Measurements from ENCODE around the gene NUDT4B. TPM values are rescaled to one million over a fixed set of nuclear protein-coding genes. Genes with fewer than 3 reads are reported as not detected.
"Not testable (repeated sequence)": the region's sequence is repeated elsewhere in the genome, so short reads cannot be mapped to it uniquely, and the experiment has no call there.

The NUDT4B gene
- polyA plus RNA-seq (2013, experiment 1 of 2) = 8.4 TPM
- 8.9 TPM for polyA plus RNA-seq (2013, experiment 2 of 2)

DNA sequence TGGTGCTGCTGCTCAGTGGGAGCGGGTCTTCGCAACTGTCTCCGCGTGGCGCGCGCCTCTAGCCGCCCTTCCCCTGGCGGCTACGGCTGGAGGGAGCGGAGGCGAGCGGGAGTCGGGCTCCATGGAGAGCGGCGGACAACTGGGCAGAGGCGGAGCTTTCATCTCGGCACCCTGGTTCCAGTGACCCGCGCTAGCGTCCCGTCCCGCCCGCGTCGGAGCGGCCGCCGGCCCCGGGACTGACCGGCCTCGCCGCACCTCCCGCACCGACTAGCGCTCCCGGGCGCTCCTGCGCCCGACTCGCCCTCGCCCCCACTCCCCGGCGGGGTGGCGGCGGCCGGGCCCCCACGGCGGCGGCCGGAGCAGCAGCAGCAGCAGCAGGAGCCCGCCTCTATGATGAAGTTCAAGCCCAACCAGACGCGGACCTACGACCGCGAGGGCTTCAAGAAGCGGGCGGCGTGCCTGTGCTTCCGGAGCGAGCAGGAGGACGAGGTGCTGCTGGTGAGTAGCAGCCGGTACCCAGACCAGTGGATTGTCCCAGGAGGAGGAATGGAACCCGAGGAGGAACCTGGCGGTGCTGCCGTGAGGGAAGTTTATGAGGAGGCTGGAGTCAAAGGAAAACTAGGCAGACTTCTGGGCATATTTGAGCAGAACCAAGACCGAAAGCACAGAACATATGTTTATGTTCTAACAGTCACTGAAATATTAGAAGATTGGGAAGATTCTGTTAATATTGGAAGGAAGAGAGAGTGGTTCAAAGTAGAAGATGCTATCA, at the start of gene NUDT4B:
TSS of gene NUDT4B (plus strand) at position 212 of the 772 bp plus-strand sequence. CDS start at position 391, 179 bp downstream.
- H3K4ac ChIP-seq (ENCODE audit: low read depth, low read length); H2AK5ac ChIP-seq (ENCODE audit: low read length); DNase-seq; H3K23ac ChIP-seq (ENCODE audit: low read length); H3K79me2 ChIP-seq (ENCODE audit: control insufficient read depth, insufficient read depth, low read length); H3K9ac ChIP-seq (ENCODE audit: low read length); H3K27ac ChIP-seq (ENCODE audit: low read depth, low read length); H2BK15ac ChIP-seq (replicated peaks; ENCODE audit: low read depth); H3K18ac ChIP-seq (ENCODE audit: low read length); H4K5ac ChIP-seq (ENCODE audit: low read length); H3K79me1 ChIP-seq (ENCODE audit: low read length); H3K27me3 ChIP-seq (ENCODE audit: insufficient read depth, low read length, poor library complexity); H3K4me3 ChIP-seq (ENCODE audit: low read length); H3K4me1 ChIP-seq (ENCODE audit: control insufficient read depth, low read depth, low read length); H3K56ac ChIP-seq (ENCODE audit: low read length); H4K8ac ChIP-seq (ENCODE audit: low read depth, low read length); H2BK120ac ChIP-seq (ENCODE audit: low read depth, low read length); H3K4me2 ChIP-seq (ENCODE audit: low read length); H2BK5ac ChIP-seq (ENCODE audit: low read length); H3K36me3 ChIP-seq (ENCODE audit: control insufficient read depth, insufficient read depth, low read length): not testable (repeated sequence)
- no CpG with 5 or more reads among the region's 68 CpGs for WGBS (ENCODE audit: extremely low coverage, insufficient coverage, low lambda C conversion rate)

DNA sequence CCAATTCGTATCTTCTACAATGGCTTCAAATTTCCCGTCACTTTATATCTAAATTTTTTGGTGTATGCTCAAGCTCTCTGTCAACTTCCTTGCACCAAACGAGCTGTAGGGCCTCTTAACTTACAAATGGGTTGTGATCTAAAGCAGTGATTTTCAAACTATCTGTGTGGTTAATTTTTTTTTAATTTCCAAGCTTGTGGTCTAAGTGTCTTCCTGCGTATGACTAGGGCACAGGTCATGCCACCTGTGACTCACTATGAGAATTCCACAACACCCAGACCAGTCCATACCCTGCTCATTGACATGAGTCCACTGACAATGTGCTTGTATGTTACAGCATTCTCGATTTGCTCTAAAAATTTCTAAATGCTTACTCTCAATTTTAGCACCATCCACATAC, 49.2 kb upstream of the NUDT4B start:
- H3K9ac ChIP-seq (ENCODE audit: low read length); H3K4me2 ChIP-seq (ENCODE audit: low read length); H3K4me3 ChIP-seq (ENCODE audit: low read length); H2BK15ac ChIP-seq (replicated peaks; ENCODE audit: low read depth); H4K5ac ChIP-seq (ENCODE audit: low read length); H3K27ac ChIP-seq (ENCODE audit: low read depth, low read length); H3K36me3 ChIP-seq (ENCODE audit: control insufficient read depth, insufficient read depth, low read length); H3K18ac ChIP-seq (ENCODE audit: low read length); H2AK5ac ChIP-seq (ENCODE audit: low read length); H3K27me3 ChIP-seq (ENCODE audit: insufficient read depth, low read length, poor library complexity); H2BK5ac ChIP-seq (ENCODE audit: low read length); H3K4me1 ChIP-seq (ENCODE audit: control insufficient read depth, low read depth, low read length); H3K79me2 ChIP-seq (ENCODE audit: control insufficient read depth, insufficient read depth, low read length); H3K23ac ChIP-seq (ENCODE audit: low read length); H3K79me1 ChIP-seq (ENCODE audit: low read length); H3K56ac ChIP-seq (ENCODE audit: low read length); DNase-seq; H3K4ac ChIP-seq (ENCODE audit: low read depth, low read length); H4K8ac ChIP-seq (ENCODE audit: low read depth, low read length); H2BK120ac ChIP-seq (ENCODE audit: low read depth, low read length): not testable (repeated sequence)
- no CpG with 5 or more reads among the region's 5 CpGs for WGBS (ENCODE audit: extremely low coverage, insufficient coverage, low lambda C conversion rate)

DNA sequence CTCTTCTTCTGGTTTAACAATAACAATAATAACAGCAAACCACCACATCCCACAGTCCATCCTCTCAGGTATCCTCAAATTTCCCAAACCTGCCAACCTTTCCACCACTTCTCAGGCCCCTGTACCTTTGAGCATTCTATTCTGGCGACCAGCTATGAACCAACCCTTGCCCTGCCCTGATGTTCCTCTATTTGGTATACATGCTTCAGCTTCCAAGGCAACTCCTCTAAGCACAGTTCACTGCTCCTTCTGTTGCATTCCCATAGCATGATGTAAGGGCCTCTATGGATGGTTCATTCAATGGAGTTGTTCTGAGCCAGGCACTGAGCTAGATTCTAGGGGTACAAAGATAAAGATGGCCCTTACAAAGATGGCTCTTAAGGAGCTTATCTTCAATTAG, 46.3 kb upstream of the NUDT4B start:
- not testable (repeated sequence) for H3K23ac ChIP-seq (ENCODE audit: low read length); H3K27ac ChIP-seq (ENCODE audit: low read depth, low read length); H3K79me1 ChIP-seq (ENCODE audit: low read length); H2BK120ac ChIP-seq (ENCODE audit: low read depth, low read length); H2BK5ac ChIP-seq (ENCODE audit: low read length); H3K4me1 ChIP-seq (ENCODE audit: control insufficient read depth, low read depth, low read length); H3K36me3 ChIP-seq (ENCODE audit: control insufficient read depth, insufficient read depth, low read length); H3K4me3 ChIP-seq (ENCODE audit: low read length); DNase-seq; H3K79me2 ChIP-seq (ENCODE audit: control insufficient read depth, insufficient read depth, low read length); H2AK5ac ChIP-seq (ENCODE audit: low read length); H4K5ac ChIP-seq (ENCODE audit: low read length); H3K18ac ChIP-seq (ENCODE audit: low read length); H3K4ac ChIP-seq (ENCODE audit: low read depth, low read length); H3K27me3 ChIP-seq (ENCODE audit: insufficient read depth, low read length, poor library complexity); H3K4me2 ChIP-seq (ENCODE audit: low read length); H3K56ac ChIP-seq (ENCODE audit: low read length); H3K9ac ChIP-seq (ENCODE audit: low read length); H2BK15ac ChIP-seq (replicated peaks; ENCODE audit: low read depth); H4K8ac ChIP-seq (ENCODE audit: low read depth, low read length)
- no CpG with 5 or more reads among the region's 1 CpG for WGBS (ENCODE audit: extremely low coverage, insufficient coverage, low lambda C conversion rate)

DNA sequence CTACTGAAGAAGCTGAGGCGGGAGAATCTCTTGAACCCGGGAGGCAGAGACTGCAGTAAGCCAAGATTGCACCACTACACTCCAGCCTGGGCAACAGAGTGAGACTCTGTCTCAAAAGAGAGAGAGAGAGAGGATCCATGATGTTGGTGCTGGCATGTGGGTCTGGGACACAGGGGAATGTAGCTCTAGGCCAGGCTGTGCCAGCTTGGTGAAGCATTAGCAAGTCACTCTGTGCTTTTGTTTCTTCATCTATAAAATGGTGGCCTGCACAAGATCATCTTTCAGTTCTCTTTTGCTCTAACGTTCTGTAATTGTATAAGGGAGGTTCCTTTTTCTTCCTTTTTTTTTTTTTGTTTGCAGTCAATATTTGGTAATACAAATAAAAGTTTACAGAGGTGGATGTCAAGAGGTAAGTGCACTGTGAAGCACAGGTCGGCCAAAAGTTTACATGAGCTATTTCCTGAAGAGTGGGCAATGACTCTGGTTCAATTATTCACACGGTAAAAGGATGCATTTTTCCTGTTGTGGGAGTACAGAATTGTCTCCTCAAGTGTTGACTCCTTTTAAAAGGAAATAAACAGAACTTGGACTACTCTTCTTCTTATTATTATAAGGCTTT, 44.5 kb upstream of the NUDT4B start:
- not testable (repeated sequence) for H3K4me2 ChIP-seq (ENCODE audit: low read length); H3K79me2 ChIP-seq (ENCODE audit: control insufficient read depth, insufficient read depth, low read length); H3K27ac ChIP-seq (ENCODE audit: low read depth, low read length); H4K8ac ChIP-seq (ENCODE audit: low read depth, low read length); H3K4ac ChIP-seq (ENCODE audit: low read depth, low read length); H3K18ac ChIP-seq (ENCODE audit: low read length); H3K56ac ChIP-seq (ENCODE audit: low read length); H3K4me3 ChIP-seq (ENCODE audit: low read length); H4K5ac ChIP-seq (ENCODE audit: low read length); H3K9ac ChIP-seq (ENCODE audit: low read length); H3K36me3 ChIP-seq (ENCODE audit: control insufficient read depth, insufficient read depth, low read length); H3K27me3 ChIP-seq (ENCODE audit: insufficient read depth, low read length, poor library complexity); H2BK120ac ChIP-seq (ENCODE audit: low read depth, low read length); H2BK15ac ChIP-seq (replicated peaks; ENCODE audit: low read depth); H3K23ac ChIP-seq (ENCODE audit: low read length); H2AK5ac ChIP-seq (ENCODE audit: low read length); H2BK5ac ChIP-seq (ENCODE audit: low read length); H3K4me1 ChIP-seq (ENCODE audit: control insufficient read depth, low read depth, low read length); DNase-seq; H3K79me1 ChIP-seq (ENCODE audit: low read length)
- no CpG with 5 or more reads among the region's 5 CpGs for WGBS (ENCODE audit: extremely low coverage, insufficient coverage, low lambda C conversion rate)

DNA sequence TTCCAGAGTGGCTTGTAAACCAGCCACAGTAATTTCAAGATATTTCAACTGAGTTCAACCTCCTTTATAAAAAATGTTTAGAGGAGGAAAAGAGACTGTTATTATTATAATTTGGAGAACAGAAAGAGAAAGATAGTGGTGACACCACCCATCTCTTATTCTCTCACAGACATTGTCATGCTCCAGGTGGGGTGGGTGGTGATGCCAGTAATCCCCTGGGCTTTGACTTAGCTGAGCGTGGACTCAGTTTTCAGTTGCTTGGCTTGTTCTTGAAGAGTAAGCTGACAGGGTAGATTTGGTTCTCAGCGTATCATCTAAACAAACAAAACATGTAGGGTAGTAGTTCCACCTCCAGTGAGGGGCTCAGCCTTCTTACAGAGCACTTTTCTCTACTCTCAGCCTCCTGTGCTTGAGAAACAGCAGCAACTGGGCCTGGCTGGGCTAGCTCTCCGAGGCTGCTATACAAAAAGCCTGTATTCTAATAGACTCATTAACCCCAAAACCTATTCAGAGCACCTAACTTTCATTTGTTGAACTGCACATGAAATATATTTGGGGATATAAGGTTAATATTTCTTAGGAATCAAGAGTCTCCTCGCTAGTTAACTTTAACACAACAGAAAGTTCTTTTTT, 43.1 kb upstream of the NUDT4B start:
- no CpG with 5 or more reads among the region's 4 CpGs for WGBS (ENCODE audit: extremely low coverage, insufficient coverage, low lambda C conversion rate)
- not testable (repeated sequence) for H3K79me1 ChIP-seq (ENCODE audit: low read length); H3K4me3 ChIP-seq (ENCODE audit: low read length); H3K4me1 ChIP-seq (ENCODE audit: control insufficient read depth, low read depth, low read length); H3K9ac ChIP-seq (ENCODE audit: low read length); H2AK5ac ChIP-seq (ENCODE audit: low read length); H3K4ac ChIP-seq (ENCODE audit: low read depth, low read length); H4K5ac ChIP-seq (ENCODE audit: low read length); H3K27me3 ChIP-seq (ENCODE audit: insufficient read depth, low read length, poor library complexity); H3K23ac ChIP-seq (ENCODE audit: low read length); H2BK120ac ChIP-seq (ENCODE audit: low read depth, low read length); DNase-seq; H2BK15ac ChIP-seq (replicated peaks; ENCODE audit: low read depth); H3K79me2 ChIP-seq (ENCODE audit: control insufficient read depth, insufficient read depth, low read length); H3K4me2 ChIP-seq (ENCODE audit: low read length); H2BK5ac ChIP-seq (ENCODE audit: low read length); H4K8ac ChIP-seq (ENCODE audit: low read depth, low read length); H3K56ac ChIP-seq (ENCODE audit: low read length); H3K36me3 ChIP-seq (ENCODE audit: control insufficient read depth, insufficient read depth, low read length); H3K18ac ChIP-seq (ENCODE audit: low read length); H3K27ac ChIP-seq (ENCODE audit: low read depth, low read length)
